ENCODE measurements around the gene HGD. TPM values are rescaled to one million over a fixed set of nuclear protein-coding genes. Genes with fewer than 3 reads are reported as not detected.

Gene HGD
- total and polyA plus RNA-seq, 2 donors (not counting 1 experiment from before 2014, with no cell fraction given): under 0.01 TPM; not detected in 1

- peaks cover 16% of the 10 kb centered on the region for H3K79me2 ChIP-seq (ENCODE audit: control insufficient read depth, insufficient read depth, low read length)
- H3K9ac ChIP-seq (ENCODE audit: insufficient read depth, low read length): peak within 1 kb of the TSS; percentile 84
- peak within 1 kb of the TSS; percentile 98 for H3K27ac ChIP-seq (ENCODE audit: insufficient read depth, low read length)
- peak within 1 kb of the TSS; percentile 94 to 100 (median 98) for H3K4me3 ChIP-seq (replicated peaks in 1 of 4; ENCODE audit: control extremely low read depth in 1 of 4, insufficient read depth in 1 of 4, low read depth in 3 of 4, low read length in 4 of 4)
- no peaks in the 10 kb centered on the region for H3K9me3 ChIP-seq (ENCODE audit: control insufficient read depth, insufficient read depth, low read depth, low read length)
- H3K27me3 ChIP-seq (ENCODE audit: control insufficient read depth, insufficient read depth, low read length): no peaks in the 10 kb centered on the region
- peak within 1 kb of the TSS; percentile 97 for H2AFZ ChIP-seq (ENCODE audit: low read length)
- no peaks in the 10 kb centered on the region for H4K20me1 ChIP-seq (ENCODE audit: control insufficient read depth, extremely low read depth, insufficient read depth, low read length)
- H3K4me1 ChIP-seq (ENCODE audit: control insufficient read depth, extremely low read depth, insufficient read depth, low read length): peaks cover 7% of the 10 kb centered on the region
- H3K4me2 ChIP-seq (ENCODE audit: extremely low read depth, insufficient read depth, low read length): peak within 1 kb of the TSS; percentile 79
- peaks cover 3% of the 10 kb centered on the region for H3K36me3 ChIP-seq (ENCODE audit: control insufficient read depth, insufficient read depth, low read length)
- DNase-seq (ENCODE audit: low read depth in 2 of 2): peak; percentile 96 to 99
- TF ChIP-seq CTCF (conservative IDR thresholded peaks at IDR 0.05 in 1 of 2, IDR thresholded peaks at IDR 0.05 in 1 of 2; ENCODE audit: low read depth in 1 of 2, low read length in 2 of 2): no peak
Observed at GRCh38 chr3:120596116-120596852, 85.8 kb downstream of the HGD start, which contains the start of gene NDUFB4. Gene NDUFB4 (plus strand): TSS chr3:120596336. CDS start chr3:120596360, 24 bp downstream.

GRCh38 chr3:120595788-120596115, 86.3 kb downstream of the HGD start:
- H3K27ac ChIP-seq (ENCODE audit: insufficient read depth, low read length): peak overlapping the region; percentile 98
- DNase-seq (ENCODE audit: low read depth in 2 of 2): no peak

More at GRCh38 chr3:120595788-120596115, 86.3 kb downstream of the HGD start:
- Histone ChIP-seq H3K36me3 (ENCODE audit: control insufficient read depth, insufficient read depth, low read length) (peaks cover 3% of the 10 kb centered on the region), H3K4me3 (replicated peaks in 1 of 4; ENCODE audit: control extremely low read depth in 1 of 4, insufficient read depth in 1 of 4, low read depth in 3 of 4, low read length in 4 of 4) (peak overlapping the region; percentile 94 to 100 (median 98)), H4K20me1 (ENCODE audit: control insufficient read depth, extremely low read depth, insufficient read depth, low read length) (no peaks in the 10 kb centered on the region), H3K9me3 (ENCODE audit: control insufficient read depth, insufficient read depth, low read depth, low read length) (no peaks in the 10 kb centered on the region), H3K27me3 (ENCODE audit: control insufficient read depth, insufficient read depth, low read length) (no peaks in the 10 kb centered on the region), H3K79me2 (ENCODE audit: control insufficient read depth, insufficient read depth, low read length) (peaks cover 16% of the 10 kb centered on the region), H2AFZ (ENCODE audit: low read length) (peak overlapping the region; percentile 89), H3K4me1 (ENCODE audit: control insufficient read depth, extremely low read depth, insufficient read depth, low read length) (peaks cover 7% of the 10 kb centered on the region), H3K9ac (ENCODE audit: insufficient read depth, low read length) (peak overlapping the region; percentile 25), H3K4me2 (ENCODE audit: extremely low read depth, insufficient read depth, low read length) (peak overlapping the region; percentile 64)
- TF ChIP-seq CTCF (conservative IDR thresholded peaks at IDR 0.05 in 1 of 2, IDR thresholded peaks at IDR 0.05 in 1 of 2; ENCODE audit: low read depth in 1 of 2, low read length in 2 of 2) (no peak), EZH2 (IDR thresholded peaks at IDR 0.05; ENCODE audit: low read length, missing control alignments) (no peak)

Measured in fibroblast of lung (primary cell).